Ascending aorta (tissue), 2 donors: ENCODE results near the gene PARP6. TPM values are rescaled to one million over a fixed set of nuclear protein-coding genes. Genes with fewer than 3 reads are reported as not detected.
A peak's percentile ranks its signal among the peaks of the same experiment; 100 is the strongest.

Experiments
- DNase-seq, 2 donors: peaks; one replicate each; pipeline ENCODE4 v3.0.0-alpha.2; 2019; ENCODE audit warnings: low spot score in 2 of 2
- H3K27ac ChIP-seq, 2 donors: fragments of 200-600 bp; sonication (generic); one replicate each; pipeline ENCODE4 v1.5.1; 2016 to 2017; ENCODE audit warnings: mild to moderate bottlenecking in 1 of 2
- H3K27me3 ChIP-seq: fragments of 200-600 bp; sonication (generic); one replicate; pipeline ENCODE4 v1.5.1; 2017
- H3K36me3 ChIP-seq, 2 donors: fragments of 200-600 bp; sonication (generic); one replicate each; pipeline ENCODE4 v1.5.1; 2016
- H3K4me1 ChIP-seq, 2 donors: fragments of 200-600 bp; sonication (generic); one replicate each; pipeline ENCODE4 v1.5.1; 2016 to 2017; ENCODE audit warnings: mild to moderate bottlenecking in 1 of 2
- H3K4me3 ChIP-seq, 2 donors: fragments of 200-600 bp; sonication (generic); one replicate each; pipeline ENCODE4 v1.5.1; 2016 to 2017; ENCODE audit warnings: mild to moderate bottlenecking in 1 of 2
- H3K9me3 ChIP-seq, 2 donors: fragments of 200-600 bp; sonication (generic); one replicate each; pipeline ENCODE4 v1.5.1; 2016
- intact Hi-C: fragments of 100-400 bp; cut with DNase I; formaldehyde crosslinking; loops from one replicate; pipeline ENCODE4 v1.15.1; 2023
- total RNA-seq: library from RNA; depleted of rRNA; stranded (reverse); fragments of >200 nt; gene quantifications from one replicate; pipeline ENCODE4 v1.1.0, GENCODE V29; 2016
- TF ChIP-seq, protein P1 (sequence below), 3 experiments: fragments of 200-600 bp in 2 of 3; fragments of 450-650 bp in 1 of 3; sonication (generic) in 2 of 3; IDR thresholded peaks; one replicate each; pipeline ENCODE4 v1.5.1; 2016 to 2019; ENCODE audit warnings: antibody characterized with exemption in 3 of 3, mild to moderate bottlenecking in 1 of 3, moderate library complexity in 1 of 3

PARP6 gene
- total RNA-seq, 1 donor from 2014 or later = 26.5 TPM

DNA sequence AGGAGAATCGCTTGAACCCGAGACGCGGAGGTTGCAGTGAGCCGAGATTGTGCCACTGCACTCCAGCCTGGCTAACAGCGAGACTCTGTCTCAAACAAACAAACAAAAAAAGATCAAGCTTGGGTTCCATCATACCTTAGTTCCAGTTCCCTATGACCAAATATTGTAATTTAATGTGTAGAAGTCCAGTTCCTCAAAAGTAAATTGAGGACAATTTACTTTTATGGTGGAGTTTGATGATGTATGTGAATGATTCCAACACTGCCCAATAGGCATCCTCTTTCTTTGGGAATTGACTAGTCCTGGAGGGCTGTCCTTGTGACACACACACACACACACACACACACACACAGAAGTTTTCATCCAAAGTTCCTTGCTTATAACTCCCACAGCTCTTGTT is 38.6 kb downstream of the PARP6 start:
- intact Hi-C loops = loop anchor here (2.0 to 10.0 kb wide), 2 partner anchors 115 to 1859 kb away; partner anchors contain the start of genes MYO9A and SENP8
- TF ChIP-seq, protein P1, sequence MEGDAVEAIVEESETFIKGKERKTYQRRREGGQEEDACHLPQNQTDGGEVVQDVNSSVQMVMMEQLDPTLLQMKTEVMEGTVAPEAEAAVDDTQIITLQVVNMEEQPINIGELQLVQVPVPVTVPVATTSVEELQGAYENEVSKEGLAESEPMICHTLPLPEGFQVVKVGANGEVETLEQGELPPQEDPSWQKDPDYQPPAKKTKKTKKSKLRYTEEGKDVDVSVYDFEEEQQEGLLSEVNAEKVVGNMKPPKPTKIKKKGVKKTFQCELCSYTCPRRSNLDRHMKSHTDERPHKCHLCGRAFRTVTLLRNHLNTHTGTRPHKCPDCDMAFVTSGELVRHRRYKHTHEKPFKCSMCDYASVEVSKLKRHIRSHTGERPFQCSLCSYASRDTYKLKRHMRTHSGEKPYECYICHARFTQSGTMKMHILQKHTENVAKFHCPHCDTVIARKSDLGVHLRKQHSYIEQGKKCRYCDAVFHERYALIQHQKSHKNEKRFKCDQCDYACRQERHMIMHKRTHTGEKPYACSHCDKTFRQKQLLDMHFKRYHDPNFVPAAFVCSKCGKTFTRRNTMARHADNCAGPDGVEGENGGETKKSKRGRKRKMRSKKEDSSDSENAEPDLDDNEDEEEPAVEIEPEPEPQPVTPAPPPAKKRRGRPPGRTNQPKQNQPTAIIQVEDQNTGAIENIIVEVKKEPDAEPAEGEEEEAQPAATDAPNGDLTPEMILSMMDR (IDR thresholded peaks at IDR 0.05) = no peak
- Histone ChIP-seq H3K27me3 (no peaks in the 10 kb centered on the region), H3K27ac (peak overlapping the region in 1 of 2 donors; percentile 11), H3K4me1 (peaks cover 7 to 22% of the 10 kb centered on the region in 2 donors), H3K4me3 (no peak overlapping the region), H3K36me3 (peaks cover 0 to 3% of the 10 kb centered on the region in 2 donors), H3K9me3 (no peaks in the 10 kb centered on the region)
- DNase-seq = no peak

DNA sequence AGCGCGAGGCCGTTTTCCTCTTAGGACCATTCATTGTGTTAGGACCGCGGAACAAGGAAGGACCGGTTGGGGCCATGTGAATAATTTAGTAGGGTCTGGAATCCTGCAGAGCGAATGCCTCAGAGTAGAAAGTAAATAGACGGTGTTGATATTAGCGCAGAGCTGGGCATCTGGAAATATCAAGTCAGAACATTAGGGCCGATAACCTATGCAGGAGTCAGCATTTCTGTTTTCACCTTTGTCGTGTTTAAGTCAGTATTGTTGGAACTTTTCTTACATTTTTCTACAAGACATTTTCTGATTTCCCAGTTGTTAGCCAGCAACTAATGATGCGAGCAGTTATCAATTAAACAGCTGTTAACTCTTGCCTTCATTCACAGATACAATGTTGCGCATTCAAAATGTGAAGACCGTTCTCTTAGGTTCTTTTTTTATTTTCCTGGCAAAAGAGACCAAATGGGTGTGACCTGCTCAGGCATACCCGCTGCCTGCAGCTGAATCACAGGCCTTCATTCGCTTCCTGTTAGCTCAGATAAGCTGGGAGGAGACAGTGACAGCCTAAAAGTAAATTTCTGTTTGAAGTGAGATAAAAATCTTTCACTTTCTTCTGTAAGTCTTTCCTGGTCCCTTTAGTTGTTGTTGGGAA is 40.4 kb downstream of the PARP6 start:
- TF ChIP-seq, protein P1 (IDR thresholded peaks at IDR 0.05) = no peak
- peak overlapping the region; percentile 87 to 98 for H3K4me3 ChIP-seq
- DNase-seq = peak in 1 of 2 donors; percentile 82
- intact Hi-C loops = loop anchor here (1.0 to 10.0 kb wide), 6 partner anchors 33 to 1857 kb away; partner anchors contain the start of genes MYO9A, PARP6 and SENP8
- H3K9me3 ChIP-seq = no peaks in the 10 kb centered on the region
- H3K27me3 ChIP-seq = no peaks in the 10 kb centered on the region
- H3K36me3 ChIP-seq = no peaks in the 10 kb centered on the region
- peaks cover 8 to 33% of the 10 kb centered on the region in 2 donors for H3K4me1 ChIP-seq
- H3K27ac ChIP-seq = peak overlapping the region; percentile 99 to 100

DNA sequence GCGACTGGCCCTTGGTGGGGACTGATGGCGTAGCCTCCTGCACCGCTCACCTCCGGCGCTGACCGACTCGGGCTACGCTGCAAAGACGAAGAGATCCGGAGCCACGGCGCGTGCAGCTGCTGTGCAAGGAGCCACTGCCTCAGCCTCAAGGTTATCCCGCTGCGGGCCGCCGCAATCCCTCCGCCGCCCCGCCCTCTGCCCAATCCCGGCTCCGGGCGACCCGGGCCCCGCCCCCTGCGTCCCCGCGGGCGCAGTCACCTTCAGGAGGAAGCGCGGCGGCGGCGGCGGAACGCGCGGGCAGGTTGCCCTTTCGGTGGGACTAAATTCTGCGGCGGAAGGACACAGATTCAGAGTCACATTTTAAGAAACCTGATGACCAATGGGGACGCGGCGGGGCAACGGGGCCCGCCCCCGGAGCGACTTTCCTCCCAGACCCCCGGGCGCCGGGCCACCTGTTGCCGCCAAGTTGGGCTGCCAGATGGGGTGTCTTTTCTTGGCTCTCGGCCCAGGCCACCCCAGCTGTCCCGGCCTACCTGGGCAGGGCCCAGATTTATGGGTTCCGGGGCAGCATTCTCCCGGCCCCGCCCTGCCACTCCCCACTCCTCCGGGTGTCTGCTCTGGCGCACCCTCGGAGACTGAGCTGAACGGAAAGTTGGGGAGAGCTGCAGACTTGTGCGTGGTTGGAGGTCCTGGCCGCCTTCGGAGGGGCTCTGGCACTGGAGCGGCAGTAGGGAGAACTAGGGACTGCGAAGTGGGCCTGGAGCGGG is 41.1 kb downstream of the PARP6 start, which contains the start of gene PKM:
Gene PKM, minus strand, starts transcription at position 125 of the 767 bp plus-strand sequence. CDS start 12,093 bp downstream, outside the sequence.
- Histone ChIP-seq H3K27ac (peak within 1 kb of the TSS; percentile 99 to 100), H3K4me3 (peak within 1 kb of the TSS; percentile 87 to 98), H3K36me3 (no peaks in the 10 kb centered on the region), H3K9me3 (no peaks in the 10 kb centered on the region), H3K4me1 (peaks cover 5 to 39% of the 10 kb centered on the region in 2 donors), H3K27me3 (no peaks in the 10 kb centered on the region)
- intact Hi-C loops = loop anchor here (1.0 to 10.0 kb wide), 5 partner anchors 32 to 1856 kb away; partner anchors contain the start of gene PARP6
- TF ChIP-seq, protein P1 (IDR thresholded peaks at IDR 0.05) = no peak
- DNase-seq = peak; percentile 88 to 98

DNA sequence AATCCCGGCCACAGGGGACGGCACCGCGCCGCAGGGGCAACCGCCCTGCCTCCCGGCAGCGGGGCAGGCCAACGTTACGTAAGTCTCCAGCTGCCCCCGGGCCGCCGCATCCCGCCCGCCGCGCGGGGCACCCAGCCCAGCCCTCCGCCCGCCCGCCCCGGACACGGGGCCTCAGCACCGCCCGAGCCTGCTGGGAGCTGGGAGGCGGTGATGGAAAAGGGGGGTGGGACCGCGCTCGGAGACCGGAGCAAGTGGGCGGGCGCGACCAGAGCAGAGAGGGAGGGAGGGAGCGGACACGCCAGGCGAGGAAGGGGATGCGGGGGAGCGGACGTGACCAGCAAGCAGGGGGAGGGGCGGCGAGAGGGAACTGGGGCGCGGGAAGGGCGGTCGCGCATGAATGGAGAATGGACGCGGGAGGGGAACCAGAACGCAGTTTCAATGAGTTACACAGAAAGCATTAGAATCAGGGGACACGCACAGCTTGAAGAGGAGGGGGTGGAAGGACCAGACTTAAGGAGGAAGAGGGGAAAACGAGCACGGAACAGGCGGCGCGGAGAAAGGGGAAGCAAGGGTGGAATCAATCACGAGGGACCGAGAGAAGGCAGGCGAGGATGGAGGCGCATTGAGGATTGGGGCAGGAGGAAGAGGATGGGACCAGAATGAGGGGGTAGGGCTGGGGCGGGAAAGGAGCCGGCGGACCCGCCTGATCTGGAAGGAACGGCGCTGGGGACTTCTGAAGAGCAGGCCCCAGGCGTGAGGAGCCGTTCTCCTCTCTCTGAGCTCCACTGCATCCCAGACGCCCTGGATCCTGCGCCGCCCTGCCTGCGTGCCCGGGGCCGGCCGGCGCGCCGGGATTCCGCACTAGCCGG is 41.9 kb downstream of the PARP6 start:
- H3K27me3 ChIP-seq = no peaks in the 10 kb centered on the region
- peak overlapping the region; percentile 99 to 100 for H3K27ac ChIP-seq
- no peaks in the 10 kb centered on the region for H3K36me3 ChIP-seq
- TF ChIP-seq, protein P1 (IDR thresholded peaks at IDR 0.05) = no peak
- intact Hi-C loops = loop anchor here (1.0 to 10.0 kb wide), 5 partner anchors 32 to 1856 kb away; partner anchors contain the start of gene PARP6
- DNase-seq = peak; percentile 75 to 94
- no peaks in the 10 kb centered on the region for H3K9me3 ChIP-seq
- peaks cover 8 to 46% of the 10 kb centered on the region in 2 donors for H3K4me1 ChIP-seq
- H3K4me3 ChIP-seq = peak overlapping the region; percentile 87 to 98

DNA sequence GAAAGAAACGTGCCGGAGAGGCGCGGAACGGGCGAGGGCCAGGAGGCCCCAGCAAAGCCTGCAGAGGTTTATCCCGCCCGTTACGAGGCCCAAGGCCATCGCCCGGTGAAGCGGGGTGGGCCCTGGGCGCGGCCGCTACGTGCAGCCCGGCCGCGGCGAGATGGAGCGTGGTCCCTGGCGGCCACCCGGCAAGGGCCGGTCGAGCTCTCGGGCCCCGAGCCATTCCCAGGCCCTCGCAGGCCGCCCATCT is 42.5 kb downstream of the PARP6 start:
- H3K36me3 ChIP-seq = no peaks in the 10 kb centered on the region
- peak overlapping the region; percentile 87 to 98 for H3K4me3 ChIP-seq
- TF ChIP-seq, protein P1 (IDR thresholded peaks at IDR 0.05) = no peak
- intact Hi-C loops = loop anchor here (2.0 to 10.0 kb wide), 4 partner anchors 31 to 1855 kb away; partner anchors contain the start of gene PARP6
- H3K27me3 ChIP-seq = no peaks in the 10 kb centered on the region
- peaks cover 8 to 46% of the 10 kb centered on the region in 2 donors for H3K4me1 ChIP-seq
- H3K9me3 ChIP-seq = no peaks in the 10 kb centered on the region
- peak overlapping the region; percentile 99 to 100 for H3K27ac ChIP-seq
- DNase-seq = no peak
